Endothelial cell (in vitro differentiated cells): ENCODE measurements around the gene PRR13. TPM values are rescaled to one million over a fixed set of nuclear protein-coding genes. Genes with fewer than 3 reads are reported as not detected.

Source experiments
- DNase-seq: peaks from one replicate; pipeline ENCODE4 v3.0.0; 2021; ENCODE audit warnings: low spot score
- H3K27ac Mint-ChIP-seq: one replicate; pipeline ENCODE4 v1.8.0; 2021; ENCODE audit warnings: mixed read lengths, inconsistent platforms; ENCODE audit not compliant: unreplicated experiment
- H3K27me3 Mint-ChIP-seq: one replicate; pipeline ENCODE4 v1.8.0; 2021; ENCODE audit warnings: mild to moderate bottlenecking, moderate library complexity, mixed read lengths, inconsistent platforms; ENCODE audit not compliant: unreplicated experiment
- H3K36me3 Mint-ChIP-seq: one replicate; pipeline ENCODE4 v1.8.0; 2021; ENCODE audit warnings: mild to moderate bottlenecking, low read depth, mixed read lengths, inconsistent platforms; ENCODE audit not compliant: unreplicated experiment
- H3K4me1 Mint-ChIP-seq: one replicate; pipeline ENCODE4 v1.8.0; 2021; ENCODE audit warnings: mild to moderate bottlenecking, mixed read lengths, inconsistent platforms; ENCODE audit not compliant: unreplicated experiment
- H3K4me3 Mint-ChIP-seq: one replicate; pipeline ENCODE4 v1.8.0; 2021; ENCODE audit warnings: mild to moderate bottlenecking, mixed read lengths, inconsistent platforms; ENCODE audit not compliant: unreplicated experiment
- H3K9me3 Mint-ChIP-seq: one replicate; pipeline ENCODE4 v1.8.0; 2021; ENCODE audit warnings: mixed read lengths, inconsistent platforms; ENCODE audit not compliant: unreplicated experiment
- total RNA-seq: library from RNA; stranded (reverse); fragmentation: NEBNext Ultra II Directional; extraction: Animal tissue kit (Norgen Biotek cat#: 25700); gene quantifications from one replicate; pipeline ENCODE4 v1.2.1, GENCODE V29; 2021; ENCODE audit not compliant: unreplicated experiment
- TF ChIP-seq, protein P1 (sequence below): fragments of 200-600 bp; sonication (generic); IDR thresholded peaks from one replicate; pipeline ENCODE4 v1.5.0; 2021; ENCODE audit warnings: antibody characterized with exemption; ENCODE audit not compliant: unreplicated experiment

PRR13 gene
- total RNA-seq, 1 donor from 2014 or later, result 131 TPM

DNA sequence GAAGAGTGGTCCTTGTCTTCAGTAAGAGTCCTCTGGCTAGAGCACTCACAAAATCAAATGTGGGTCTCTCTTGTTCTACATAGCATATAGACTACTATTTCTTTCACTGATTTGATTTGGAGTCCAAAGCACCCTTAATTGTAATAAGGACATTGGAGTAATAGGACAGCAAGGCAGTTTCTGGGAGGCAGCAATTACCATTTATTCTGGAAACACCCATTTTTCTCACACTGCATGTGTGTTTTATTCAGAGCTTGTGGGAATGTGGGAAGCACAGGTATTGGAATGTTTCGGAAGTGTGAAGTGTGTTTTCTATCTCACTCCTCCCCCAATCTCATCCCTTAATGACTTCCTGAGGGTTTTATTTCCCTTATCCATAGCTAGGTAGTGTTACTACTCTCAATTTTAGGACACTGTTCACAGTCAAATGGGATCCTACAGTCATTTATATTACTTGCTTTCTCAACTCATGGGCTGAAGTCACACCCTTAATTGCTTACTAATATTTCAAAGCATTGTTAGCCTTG is 30.6 kb downstream of the PRR13 start:
- Mint-ChIP-seq H3K4me1 (peaks cover 11% of the 10 kb centered on the region), H3K9me3 (no peaks in the 10 kb centered on the region), H3K27me3 (no peaks in the 10 kb centered on the region), H3K27ac (peak overlapping the region; percentile 21), H3K36me3 (peaks cover 61% of the 10 kb centered on the region), H3K4me3 (no peak overlapping the region)
- TF ChIP-seq, protein P1, sequence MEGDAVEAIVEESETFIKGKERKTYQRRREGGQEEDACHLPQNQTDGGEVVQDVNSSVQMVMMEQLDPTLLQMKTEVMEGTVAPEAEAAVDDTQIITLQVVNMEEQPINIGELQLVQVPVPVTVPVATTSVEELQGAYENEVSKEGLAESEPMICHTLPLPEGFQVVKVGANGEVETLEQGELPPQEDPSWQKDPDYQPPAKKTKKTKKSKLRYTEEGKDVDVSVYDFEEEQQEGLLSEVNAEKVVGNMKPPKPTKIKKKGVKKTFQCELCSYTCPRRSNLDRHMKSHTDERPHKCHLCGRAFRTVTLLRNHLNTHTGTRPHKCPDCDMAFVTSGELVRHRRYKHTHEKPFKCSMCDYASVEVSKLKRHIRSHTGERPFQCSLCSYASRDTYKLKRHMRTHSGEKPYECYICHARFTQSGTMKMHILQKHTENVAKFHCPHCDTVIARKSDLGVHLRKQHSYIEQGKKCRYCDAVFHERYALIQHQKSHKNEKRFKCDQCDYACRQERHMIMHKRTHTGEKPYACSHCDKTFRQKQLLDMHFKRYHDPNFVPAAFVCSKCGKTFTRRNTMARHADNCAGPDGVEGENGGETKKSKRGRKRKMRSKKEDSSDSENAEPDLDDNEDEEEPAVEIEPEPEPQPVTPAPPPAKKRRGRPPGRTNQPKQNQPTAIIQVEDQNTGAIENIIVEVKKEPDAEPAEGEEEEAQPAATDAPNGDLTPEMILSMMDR, result no peak
- no peak for DNase-seq

DNA sequence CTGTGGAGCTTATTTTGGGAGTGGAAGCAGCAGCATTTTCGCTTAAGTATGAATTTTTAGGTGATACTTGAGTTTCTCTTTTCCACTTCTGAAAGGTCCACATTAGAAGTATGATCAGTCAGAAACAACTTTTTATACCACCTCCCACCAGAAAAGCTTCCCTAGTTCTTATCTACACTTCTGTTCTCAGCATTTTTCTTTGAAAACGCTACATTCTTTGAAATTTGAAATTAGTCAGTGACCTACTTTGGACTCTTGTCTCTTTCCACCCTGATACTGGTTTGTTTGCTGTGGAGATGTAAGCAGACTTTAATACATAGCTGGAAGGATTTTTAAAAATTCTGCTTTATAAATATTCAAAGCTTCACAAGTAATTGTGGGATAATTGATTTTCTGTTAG is 32.5 kb downstream of the PRR13 start:
- TF ChIP-seq, protein P1, result no peak
- Mint-ChIP-seq H3K4me1 (peaks cover 11% of the 10 kb centered on the region), H3K36me3 (peaks cover 45% of the 10 kb centered on the region)

DNA sequence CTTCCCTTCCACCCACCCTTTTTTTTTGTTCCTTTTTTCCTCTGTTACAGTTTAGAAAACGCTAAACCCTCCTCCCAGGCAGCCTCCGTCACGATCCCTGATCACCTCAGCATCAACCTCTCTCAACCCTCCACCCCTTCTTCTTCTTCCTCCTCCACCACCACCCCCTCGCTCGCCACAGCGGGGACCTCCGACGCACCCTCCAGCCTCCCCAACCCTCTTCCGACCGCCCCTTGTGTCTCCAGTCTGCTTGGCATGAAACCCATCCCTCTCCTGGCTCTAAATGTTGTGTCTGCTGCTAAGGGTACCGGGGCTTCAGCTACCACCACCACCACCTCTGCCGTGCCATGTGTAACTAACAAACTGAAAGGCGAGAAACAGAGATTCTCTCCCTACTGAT is 33.3 kb downstream of the PRR13 start:
- no peaks in the 10 kb centered on the region for H3K27me3 Mint-ChIP-seq
- H3K4me1 Mint-ChIP-seq, result peaks cover 11% of the 10 kb centered on the region
- no peak overlapping the region for H3K27ac Mint-ChIP-seq
- DNase-seq, result no peak
- no peaks in the 10 kb centered on the region for H3K9me3 Mint-ChIP-seq
- TF ChIP-seq, protein P1, result no peak
- H3K36me3 Mint-ChIP-seq, result peaks cover 48% of the 10 kb centered on the region
- peak overlapping the region; percentile 11 for H3K4me3 Mint-ChIP-seq

More for the DNA sequence above, 32.5 kb downstream of the PRR13 start:
- Mint-ChIP-seq H3K4me3 (no peak overlapping the region), H3K9me3 (no peaks in the 10 kb centered on the region), H3K27me3 (no peaks in the 10 kb centered on the region), H3K27ac (no peak overlapping the region)
- no peak for DNase-seq

DNA sequence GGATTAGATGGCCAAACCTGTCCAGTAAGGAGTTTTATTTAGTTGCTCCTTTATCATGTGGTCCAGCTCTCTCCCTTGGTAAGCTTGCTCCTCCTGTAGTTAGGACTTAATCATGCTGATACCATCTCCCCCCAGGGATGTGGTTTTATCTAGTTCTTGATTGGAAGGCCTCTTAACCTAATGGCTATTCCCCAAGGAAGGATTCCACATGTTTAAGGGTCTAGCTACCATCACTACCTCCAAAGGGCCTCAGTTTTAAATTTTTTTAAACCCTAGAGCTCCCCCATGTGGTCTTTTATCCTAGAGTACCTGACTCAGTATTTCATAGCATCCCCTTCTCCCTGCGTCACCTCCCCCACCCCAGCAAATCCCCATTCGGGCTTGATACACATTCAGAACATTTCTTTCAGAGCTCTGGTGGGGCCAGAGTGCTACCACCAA is 35.3 kb downstream of the PRR13 start:
- peaks cover 40% of the 10 kb centered on the region for H3K36me3 Mint-ChIP-seq
- H3K27me3 Mint-ChIP-seq, result peaks cover 1% of the 10 kb centered on the region
- H3K9me3 Mint-ChIP-seq, result no peaks in the 10 kb centered on the region
- TF ChIP-seq, protein P1, result peak; percentile 26
- peaks cover 8% of the 10 kb centered on the region for H3K4me1 Mint-ChIP-seq
- H3K4me3 Mint-ChIP-seq, result peak overlapping the region; percentile 52
- peak; percentile 30 for DNase-seq
- H3K27ac Mint-ChIP-seq, result no peak overlapping the region

DNA sequence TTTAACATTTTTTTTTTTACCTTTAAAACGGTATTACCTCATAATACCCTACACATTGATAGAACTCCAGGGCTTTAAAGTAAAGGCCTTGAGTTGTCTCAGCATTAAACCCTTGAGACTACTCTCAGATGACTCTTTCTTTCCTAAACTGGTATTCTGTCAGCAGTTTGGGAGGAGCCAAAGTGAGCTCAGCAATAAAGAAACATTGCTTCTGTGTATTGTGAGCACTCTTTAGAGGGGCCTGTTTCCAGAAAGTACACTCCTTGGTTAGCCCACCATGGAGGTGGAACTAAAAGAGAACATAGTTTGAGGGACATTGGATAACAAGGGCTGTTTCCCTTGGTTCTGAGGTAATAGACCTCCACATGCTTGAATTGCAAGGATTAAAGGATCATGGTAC is 37.3 kb downstream of the PRR13 start:
- TF ChIP-seq, protein P1, result no peak
- no peak for DNase-seq
- no peak overlapping the region for H3K4me3 Mint-ChIP-seq
- peaks cover 8% of the 10 kb centered on the region for H3K27me3 Mint-ChIP-seq
- no peaks in the 10 kb centered on the region for H3K9me3 Mint-ChIP-seq
- no peak overlapping the region for H3K27ac Mint-ChIP-seq
- peaks cover 7% of the 10 kb centered on the region for H3K4me1 Mint-ChIP-seq
- peaks cover 46% of the 10 kb centered on the region for H3K36me3 Mint-ChIP-seq
